T47D (cell line): Measurements from ENCODE around the gene HPS5.

Source experiments
- DNase-seq, 2 experiments: peaks; one replicate each; pipeline versions ENCODE4 v3.0.0 to v3.0.0-alpha.2; 2011 to 2012; ENCODE audit warnings: low read depth in 1 of 2, low spot score in 1 of 2
- JUND ChIP-seq: IDR thresholded peaks from 2 replicates; pipeline ENCODE4 v1.6.1; 2012; ENCODE audit warnings: low read depth
- in situ Hi-C: cut with HindIII; loops from 2 replicates; pipeline ENCODE4 v1.10.0; 2016; ENCODE audit warnings: low sequenced_read_pairs, low pct_unique_long_range_greater_than_20kb

Gene HPS5, protein sequence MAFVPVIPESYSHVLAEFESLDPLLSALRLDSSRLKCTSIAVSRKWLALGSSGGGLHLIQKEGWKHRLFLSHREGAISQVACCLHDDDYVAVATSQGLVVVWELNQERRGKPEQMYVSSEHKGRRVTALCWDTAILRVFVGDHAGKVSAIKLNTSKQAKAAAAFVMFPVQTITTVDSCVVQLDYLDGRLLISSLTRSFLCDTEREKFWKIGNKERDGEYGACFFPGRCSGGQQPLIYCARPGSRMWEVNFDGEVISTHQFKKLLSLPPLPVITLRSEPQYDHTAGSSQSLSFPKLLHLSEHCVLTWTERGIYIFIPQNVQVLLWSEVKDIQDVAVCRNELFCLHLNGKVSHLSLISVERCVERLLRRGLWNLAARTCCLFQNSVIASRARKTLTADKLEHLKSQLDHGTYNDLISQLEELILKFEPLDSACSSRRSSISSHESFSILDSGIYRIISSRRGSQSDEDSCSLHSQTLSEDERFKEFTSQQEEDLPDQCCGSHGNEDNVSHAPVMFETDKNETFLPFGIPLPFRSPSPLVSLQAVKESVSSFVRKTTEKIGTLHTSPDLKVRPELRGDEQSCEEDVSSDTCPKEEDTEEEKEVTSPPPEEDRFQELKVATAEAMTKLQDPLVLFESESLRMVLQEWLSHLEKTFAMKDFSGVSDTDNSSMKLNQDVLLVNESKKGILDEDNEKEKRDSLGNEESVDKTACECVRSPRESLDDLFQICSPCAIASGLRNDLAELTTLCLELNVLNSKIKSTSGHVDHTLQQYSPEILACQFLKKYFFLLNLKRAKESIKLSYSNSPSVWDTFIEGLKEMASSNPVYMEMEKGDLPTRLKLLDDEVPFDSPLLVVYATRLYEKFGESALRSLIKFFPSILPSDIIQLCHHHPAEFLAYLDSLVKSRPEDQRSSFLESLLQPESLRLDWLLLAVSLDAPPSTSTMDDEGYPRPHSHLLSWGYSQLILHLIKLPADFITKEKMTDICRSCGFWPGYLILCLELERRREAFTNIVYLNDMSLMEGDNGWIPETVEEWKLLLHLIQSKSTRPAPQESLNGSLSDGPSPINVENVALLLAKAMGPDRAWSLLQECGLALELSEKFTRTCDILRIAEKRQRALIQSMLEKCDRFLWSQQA

DNA sequence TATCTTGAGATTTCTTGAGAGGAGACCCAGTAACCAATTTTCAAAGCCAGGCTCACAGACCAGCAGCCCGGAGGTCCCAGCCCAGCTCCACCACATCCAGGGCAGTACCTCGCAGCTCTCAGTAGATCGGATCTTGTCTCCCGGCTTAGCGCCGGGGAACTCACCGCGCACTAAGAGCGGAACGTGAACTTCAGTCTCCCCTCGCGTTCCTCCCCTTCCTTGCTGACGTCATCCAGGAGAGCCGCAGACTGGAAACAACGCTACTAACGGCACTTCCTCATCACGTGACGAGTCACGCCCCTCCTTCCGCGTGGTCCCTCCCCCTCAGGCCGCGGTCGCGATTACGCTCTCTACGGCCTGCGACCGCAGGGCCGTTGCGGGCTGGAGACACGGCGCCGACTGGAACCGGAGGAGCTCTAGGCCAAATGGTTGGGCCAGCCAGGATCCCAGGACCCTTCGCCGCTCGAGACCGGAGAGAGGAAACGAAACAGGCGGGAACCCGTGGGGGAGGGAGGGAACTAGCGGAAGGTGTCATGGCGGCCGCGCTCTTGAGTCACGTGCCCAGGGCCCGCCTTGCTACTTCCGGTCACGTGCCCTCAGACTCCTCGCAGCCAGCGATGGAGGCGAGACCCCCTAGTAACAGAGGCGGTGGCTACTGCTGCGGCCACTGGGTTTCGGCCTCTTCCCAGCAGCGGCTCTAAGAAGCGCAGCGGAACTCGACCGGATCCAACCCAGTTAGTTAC lies at the start of gene HPS5, which contains the start of gene GTF2H1:
Gene HPS5 (minus strand): TSS at position 172 of the 743 bp plus-strand sequence. CDS start 4,282 bp downstream, outside the sequence.
Gene GTF2H1 (plus strand): TSS at position 599 of the 743 bp plus-strand sequence. CDS start 10,508 bp downstream, outside the sequence.
- in situ Hi-C loops = no loop called here
- DNase-seq = peak; percentile 84 to 97
- TF ChIP-seq JUND = no peak

DNA sequence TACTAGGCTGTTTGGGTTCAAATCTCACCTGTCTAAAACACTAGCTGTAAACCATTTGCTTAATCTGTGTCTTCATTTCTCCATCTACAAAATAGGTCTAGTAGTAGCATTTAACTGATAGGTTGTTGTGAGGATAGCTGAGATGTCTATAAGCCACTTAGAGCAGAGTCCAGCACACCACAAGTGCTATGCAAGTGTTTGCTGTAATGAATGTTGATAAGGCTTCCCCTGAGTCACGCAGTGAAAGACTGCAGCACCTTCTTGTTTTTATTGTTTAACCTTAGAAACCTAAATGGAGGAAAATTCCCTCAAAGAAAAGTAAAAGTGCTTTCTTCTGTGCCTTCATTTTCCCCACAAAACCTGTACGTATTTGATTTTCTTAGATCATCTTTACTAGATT lies 49.3 kb upstream of the HPS5 start:
- in situ Hi-C loops = no loop called here
- TF ChIP-seq JUND = no peak
- DNase-seq = no peak

DNA sequence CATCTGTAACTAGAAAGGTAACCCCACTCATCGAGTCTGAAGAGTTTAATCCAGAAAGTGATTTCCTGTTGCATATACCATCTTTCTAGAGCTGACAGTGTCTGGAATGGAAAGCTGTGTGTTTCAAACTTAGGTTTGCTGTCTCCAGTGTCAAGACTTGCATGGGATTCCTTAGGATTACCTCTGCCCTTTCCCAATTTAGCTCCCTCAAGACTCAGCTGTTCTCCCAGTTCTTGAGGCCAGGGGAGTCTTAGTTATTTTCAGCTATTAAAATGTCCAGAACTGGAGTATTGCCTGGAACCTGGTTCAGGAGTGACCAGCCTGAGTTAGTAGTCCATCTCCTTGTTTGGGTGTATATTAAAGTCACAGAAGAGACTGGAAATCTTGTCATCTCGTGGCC lies 47.5 kb upstream of the HPS5 start:
- no peak for DNase-seq
- TF ChIP-seq JUND = no peak
- in situ Hi-C loops = no loop called here

DNA sequence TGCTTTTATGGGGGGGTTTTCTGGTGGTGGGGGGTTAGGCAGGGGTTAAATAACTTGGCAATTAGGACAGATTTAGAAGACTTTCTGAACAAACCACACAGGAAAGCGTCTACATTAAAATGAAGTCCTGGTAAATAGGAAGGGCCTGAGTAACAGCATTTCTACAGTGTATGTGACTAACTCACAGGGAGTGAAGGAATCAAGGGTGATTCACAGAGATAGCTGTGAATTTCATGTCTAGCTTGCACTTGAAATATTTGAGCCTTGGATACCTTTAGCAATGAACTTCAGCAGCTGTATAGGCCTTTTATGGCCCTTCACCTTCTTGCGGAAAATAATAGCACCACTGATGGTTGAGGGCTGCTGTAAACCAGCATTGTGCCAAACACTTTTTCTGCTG lies 46.3 kb upstream of the HPS5 start:
- TF ChIP-seq JUND = no peak
- in situ Hi-C loops = no loop called here
- no peak for DNase-seq

DNA sequence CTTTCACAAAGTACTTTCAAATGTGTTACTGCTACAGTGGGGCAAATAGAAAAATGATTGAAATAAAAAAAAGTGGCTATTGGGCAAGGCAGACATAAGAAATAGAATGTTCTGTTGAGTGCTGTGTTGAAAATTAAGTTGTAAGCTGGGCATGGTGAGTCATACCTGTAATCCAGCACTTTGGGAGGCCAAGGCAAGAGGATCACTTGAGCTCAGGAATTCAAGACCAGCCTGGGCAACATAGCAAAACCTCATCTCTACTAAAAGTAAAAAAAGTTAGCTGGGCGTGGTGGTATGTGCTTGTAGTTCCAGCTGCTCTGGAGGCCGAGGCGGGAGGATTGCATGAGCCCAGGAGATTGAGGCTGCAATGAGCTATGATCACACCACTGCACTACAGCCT lies 45.5 kb upstream of the HPS5 start:
- no peak for TF ChIP-seq JUND
- in situ Hi-C loops = no loop called here
- DNase-seq = no peak

DNA sequence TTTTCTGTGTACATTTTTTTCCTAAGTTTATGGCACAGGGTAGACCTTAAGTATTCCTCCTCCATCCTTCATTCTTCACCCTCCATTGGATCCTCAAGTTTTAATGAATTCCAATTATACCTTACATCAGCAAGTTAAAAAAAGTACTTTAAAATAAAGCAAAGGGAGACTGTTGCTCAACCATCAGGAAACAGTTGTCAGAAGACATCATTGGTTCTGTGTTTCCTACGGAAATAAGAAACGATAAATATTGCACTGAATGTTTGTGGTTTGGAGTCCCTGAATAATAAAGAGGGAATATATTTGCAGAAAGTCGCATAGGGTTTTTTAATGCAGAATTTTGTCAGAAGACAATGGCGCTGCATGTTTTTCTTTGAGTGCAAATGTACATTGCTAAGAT lies 44.3 kb upstream of the HPS5 start:
- TF ChIP-seq JUND = no peak
- in situ Hi-C loops = no loop called here
- DNase-seq = no peak

DNA sequence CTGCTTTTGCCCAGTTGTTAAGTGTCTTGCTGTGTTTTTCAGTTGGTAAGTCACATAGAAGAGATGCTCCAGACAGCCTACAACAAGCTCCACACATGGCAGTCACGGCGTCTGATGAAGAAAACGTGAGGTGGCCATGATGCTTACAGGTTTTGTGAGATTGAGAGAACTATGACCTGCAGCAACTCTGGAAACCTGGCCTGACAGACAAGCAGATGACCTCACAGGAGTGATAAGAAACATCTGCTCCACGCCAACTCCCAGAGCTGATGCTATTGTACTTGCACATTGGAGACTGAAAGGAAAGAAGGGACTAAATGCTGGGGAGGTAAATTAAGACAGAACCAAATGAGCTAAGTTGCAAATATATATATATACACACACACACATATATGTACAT lies 43.8 kb upstream of the HPS5 start:
- no peak for TF ChIP-seq JUND
- DNase-seq = no peak
- in situ Hi-C loops = no loop called here

DNA sequence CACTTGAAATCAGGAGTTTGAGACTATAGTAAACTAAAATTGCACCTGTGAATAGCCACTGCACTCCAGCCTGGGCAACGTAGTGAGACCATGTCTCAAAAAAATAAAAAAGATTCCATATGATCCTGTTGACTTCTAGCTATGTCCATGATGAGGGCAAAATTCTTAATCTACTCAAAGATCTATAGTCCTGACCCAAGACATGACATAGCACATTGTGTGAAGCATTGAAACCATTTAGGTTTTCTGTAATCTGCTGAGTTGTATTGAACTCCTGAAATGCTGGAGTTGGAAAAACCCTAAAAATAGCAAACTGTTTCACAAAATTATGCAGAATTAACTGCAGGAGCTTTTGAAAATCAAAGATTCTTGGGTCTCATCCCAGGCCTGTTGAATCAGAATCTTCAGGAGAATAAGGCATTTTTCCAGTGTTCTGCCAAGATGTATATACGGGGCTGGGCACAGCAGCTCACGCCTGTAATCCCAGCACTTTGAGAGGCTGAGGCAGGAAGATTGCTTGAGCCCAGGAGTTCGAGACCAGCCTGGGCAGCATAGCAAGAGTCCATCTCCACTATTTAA lies 42.6 kb upstream of the HPS5 start:
- DNase-seq = no peak
- in situ Hi-C loops = no loop called here
- no peak for TF ChIP-seq JUND

DNA sequence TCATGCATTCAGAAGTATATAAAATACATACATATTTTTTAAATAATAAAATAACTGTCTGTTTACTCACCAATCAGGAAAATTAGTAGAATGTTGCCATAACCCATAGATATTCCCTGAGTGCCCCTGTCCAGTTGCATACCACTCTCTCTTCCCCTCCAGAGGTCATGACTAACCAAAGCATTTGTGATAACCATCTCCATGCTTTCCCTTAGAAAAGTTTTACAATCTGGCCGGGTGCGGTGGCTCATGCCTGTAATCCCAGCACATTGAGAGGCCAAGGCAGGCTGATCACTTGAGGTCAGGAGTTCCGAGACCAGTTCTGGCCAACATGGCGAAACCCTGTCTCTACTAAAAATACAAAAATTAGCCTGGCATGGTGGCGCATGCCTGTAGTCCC lies 39.2 kb upstream of the HPS5 start:
- no peak for TF ChIP-seq JUND
- DNase-seq = no peak
- in situ Hi-C loops = no loop called here

DNA sequence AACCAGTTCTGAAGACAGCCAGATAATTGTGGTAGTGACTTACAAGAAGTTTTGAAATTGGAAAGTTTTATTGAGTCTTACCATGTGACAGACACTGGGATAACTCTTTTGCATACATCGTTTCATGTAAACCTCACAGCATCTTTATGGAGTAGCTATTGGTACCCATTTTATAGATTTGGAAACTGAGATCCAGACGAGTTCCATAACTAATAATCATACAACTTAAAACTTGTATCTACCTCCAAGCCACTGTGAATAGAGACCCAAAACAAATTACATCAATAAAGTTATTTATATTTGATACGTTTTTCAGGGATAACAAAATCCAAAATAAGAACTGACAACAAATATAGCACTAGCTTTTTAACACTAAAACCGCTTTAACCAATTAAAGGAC lies 36.7 kb upstream of the HPS5 start:
- no peak for TF ChIP-seq JUND
- no peak for DNase-seq
- in situ Hi-C loops = no loop called here

DNA sequence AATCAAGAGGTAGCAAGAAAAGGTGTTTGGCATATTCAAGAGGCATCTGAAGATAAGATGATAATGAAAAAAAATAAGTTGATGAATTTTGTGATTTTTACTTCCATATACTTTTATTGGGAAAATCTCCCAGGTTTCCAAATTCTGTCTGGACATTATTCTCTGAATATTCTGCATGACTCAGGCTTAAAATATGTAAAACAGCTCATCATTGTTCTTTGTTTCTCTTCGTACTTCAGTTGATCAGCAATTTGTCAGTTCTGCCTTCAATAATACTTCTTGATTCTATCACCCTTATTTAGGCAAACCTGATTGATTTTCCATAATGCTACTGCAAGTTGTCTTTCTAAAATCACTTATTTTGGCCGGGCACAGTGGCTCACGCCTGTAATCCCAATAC lies 30.6 kb upstream of the HPS5 start:
- TF ChIP-seq JUND = no peak
- in situ Hi-C loops = no loop called here
- DNase-seq = no peak
